K562 (cell line): ENCODE measurements around the gene SARS1. TPM values are rescaled to one million over a fixed set of nuclear protein-coding genes. Genes with fewer than 3 reads are reported as not detected.

Experiments used
- CREB1 ChIP-seq, 2 experiments: sonication (generic) in 1 of 2; formaldehyde crosslinking in 1 of 2; IDR thresholded peaks; 2 replicates each; pipeline versions ENCODE4 v1.6.1 to v1.8.0; 2012 to 2022; ENCODE audit warnings: inconsistent platforms in 1 of 2, mild to moderate bottlenecking in 1 of 2, missing genetic modification reagents in 1 of 2, moderate library complexity in 1 of 2
- FOSL1 ChIP-seq: fragments of 200-800 bp; sonication (Bioruptor generic); conservative IDR thresholded peaks from 2 replicates; pipeline ENCODE4 v1.6.1; 2016; ENCODE audit warnings: missing genetic modification characterization, missing compliant biosample characterization
- MTA3 ChIP-seq: fragments of 450-650 bp; formaldehyde crosslinking; IDR thresholded peaks from 2 replicates; pipeline ENCODE4 v1.6.1; 2017; ENCODE audit warnings: mild to moderate bottlenecking, borderline replicate concordance
- NFIC ChIP-seq: fragments of 450-650 bp; IDR thresholded peaks from 2 replicates; pipeline ENCODE4 v1.6.1; 2017; ENCODE audit warnings: mild to moderate bottlenecking, inconsistent platforms
- PHTF2 ChIP-seq: fragments of 250-450 bp; sonication (Bioruptor Pico); IDR thresholded peaks from 2 replicates; pipeline ENCODE4 v1.5.0; 2021; ENCODE audit warnings: mild to moderate bottlenecking
- POLR2H ChIP-seq: IDR thresholded peaks from 2 replicates; pipeline ENCODE4 v1.6.1; 2016; ENCODE audit warnings: missing genetic modification characterization, low read depth, mild to moderate bottlenecking, control low read depth, missing compliant biosample characterization, moderate library complexity
- SIN3A ChIP-seq, 2 experiments: fragments of 150-350 bp in 1 of 2; IDR thresholded peaks; 2 replicates each; pipeline ENCODE4 v1.6.1; 2011 to 2016; ENCODE audit warnings: borderline replicate concordance in 2 of 2, low read depth in 2 of 2, low read length in 2 of 2, mild to moderate bottlenecking in 2 of 2, moderate library complexity in 2 of 2; ENCODE audit not compliant: control insufficient read depth in 1 of 2
- TBL1XR1 ChIP-seq, 2 experiments: IDR thresholded peaks; 2 replicates each; pipeline ENCODE4 v1.6.1; 2012; ENCODE audit warnings: improper control_type of control experiment in 2 of 2, low read length in 2 of 2, mild to moderate bottlenecking in 1 of 2
- YBX1 ChIP-seq: fragments of 450-650 bp; IDR thresholded peaks from 2 replicates; pipeline ENCODE4 v1.7.1; 2016; ENCODE audit warnings: mild to moderate bottlenecking
- ZNF175 ChIP-seq: fragments of 200-800 bp; sonication (Bioruptor generic); IDR thresholded peaks from 2 replicates; pipeline ENCODE4 v1.6.1; 2016; ENCODE audit warnings: low read depth, mild to moderate bottlenecking, missing genetic modification characterization, missing compliant biosample characterization
- ZNF445 ChIP-seq: fragments of 250-450 bp; sonication (Bioruptor Pico); IDR thresholded peaks from 2 replicates; pipeline ENCODE4 v1.4.0; 2020; ENCODE audit warnings: low read depth, mild to moderate bottlenecking, moderate library complexity
- ZNF583 ChIP-seq: fragments of 250-450 bp; sonication (Bioruptor Pico); IDR thresholded peaks from 2 replicates; pipeline ENCODE4 v1.4.0; 2020
- ZNF584 ChIP-seq: fragments of 200-800 bp; sonication (Bioruptor generic); IDR thresholded peaks from 2 replicates; pipeline ENCODE4 v1.6.1; 2016; ENCODE audit warnings: low read depth, mild to moderate bottlenecking, missing genetic modification characterization, missing compliant biosample characterization
- polyA plus RNA-seq, 8 experiments: library from polyadenylated mRNA; depleted of rRNA in 4 of 8; stranded (reverse) in 5 of 8; unstranded in 3 of 8; fragments of >200 nt; fragmentation: Nextera tagmentation in 2 of 8; fragmentation: Illumina TruSeq in 1 of 8; extraction: Ambion mirVana in 2 of 8; extraction: Trizol in 1 of 8; gene quantifications; 2 replicates each; pipeline versions ENCODE4 v1.2.1 to v1.2.3, GENCODE V29; 2011 to 2014; ENCODE audit warnings: inconsistent platforms in 1 of 8, missing spikeins in 1 of 8
- total RNA-seq, 7 experiments: library from RNA; depleted of rRNA in 6 of 7; stranded (reverse); fragments of >200 nt in 6 of 7; fragmentation: Illumina TruSeq in 2 of 7; extraction: Trizol in 2 of 7; gene quantifications; 2 replicates each; pipeline versions ENCODE4 v1.2.1 to v1.2.3, GENCODE V29; 2011 to 2021; ENCODE audit warnings: low replicate concordance in 1 of 7
- TF ChIP-seq, protein P1 (sequence below): fragments of 250-450 bp; sonication (Bioruptor Pico); IDR thresholded peaks from 2 replicates; pipeline ENCODE4 v1.5.0; 2021; ENCODE audit warnings: mild to moderate bottlenecking, borderline replicate concordance
- TF ChIP-seq, protein P2 (sequence below): fragments of 250-450 bp; sonication (Bioruptor Pico); IDR thresholded peaks from 2 replicates; pipeline ENCODE4 v1.5.0; 2021
- TF ChIP-seq, protein P3 (sequence below), 2 experiments: fragments of 250-450 bp in 1 of 2; fragments of 450-650 bp in 1 of 2; sonication (Bioruptor Pico) in 1 of 2; IDR thresholded peaks; 2 replicates each; pipeline versions ENCODE4 v1.6.1 to v1.8.0; 2016 to 2021; ENCODE audit warnings: mild to moderate bottlenecking in 2 of 2, moderate library complexity in 2 of 2, missing compliant biosample characterization in 1 of 2, missing genetic modification characterization in 1 of 2
- TF ChIP-seq, protein P4 (sequence below): IDR thresholded peaks from 2 replicates; pipeline ENCODE4 v1.6.1; 2011; ENCODE audit not compliant: insufficient read length; ENCODE audit errors: extremely low read depth
- TF ChIP-seq, protein P5 (sequence below), 3 experiments: IDR thresholded peaks in 2 of 3; conservative IDR thresholded peaks in 1 of 3; 2 replicates each; pipeline ENCODE4 v1.5.1; 2011 to 2012; ENCODE audit warnings: low read length in 3 of 3, mild to moderate bottlenecking in 3 of 3, control low read depth in 2 of 3, improper control_type of control experiment in 1 of 3, inconsistent platforms in 1 of 3, low read depth in 1 of 3, mixed read lengths in 1 of 3, moderate library complexity in 1 of 3; ENCODE audit not compliant: insufficient read depth in 2 of 3

Gene SARS1
- total and polyA plus RNA-seq, 9 of the 15 experiments (the other 6 are each of a cell fraction or from before 2014, with no cell fraction given): 221 to 623 (median 254) TPM

DNA sequence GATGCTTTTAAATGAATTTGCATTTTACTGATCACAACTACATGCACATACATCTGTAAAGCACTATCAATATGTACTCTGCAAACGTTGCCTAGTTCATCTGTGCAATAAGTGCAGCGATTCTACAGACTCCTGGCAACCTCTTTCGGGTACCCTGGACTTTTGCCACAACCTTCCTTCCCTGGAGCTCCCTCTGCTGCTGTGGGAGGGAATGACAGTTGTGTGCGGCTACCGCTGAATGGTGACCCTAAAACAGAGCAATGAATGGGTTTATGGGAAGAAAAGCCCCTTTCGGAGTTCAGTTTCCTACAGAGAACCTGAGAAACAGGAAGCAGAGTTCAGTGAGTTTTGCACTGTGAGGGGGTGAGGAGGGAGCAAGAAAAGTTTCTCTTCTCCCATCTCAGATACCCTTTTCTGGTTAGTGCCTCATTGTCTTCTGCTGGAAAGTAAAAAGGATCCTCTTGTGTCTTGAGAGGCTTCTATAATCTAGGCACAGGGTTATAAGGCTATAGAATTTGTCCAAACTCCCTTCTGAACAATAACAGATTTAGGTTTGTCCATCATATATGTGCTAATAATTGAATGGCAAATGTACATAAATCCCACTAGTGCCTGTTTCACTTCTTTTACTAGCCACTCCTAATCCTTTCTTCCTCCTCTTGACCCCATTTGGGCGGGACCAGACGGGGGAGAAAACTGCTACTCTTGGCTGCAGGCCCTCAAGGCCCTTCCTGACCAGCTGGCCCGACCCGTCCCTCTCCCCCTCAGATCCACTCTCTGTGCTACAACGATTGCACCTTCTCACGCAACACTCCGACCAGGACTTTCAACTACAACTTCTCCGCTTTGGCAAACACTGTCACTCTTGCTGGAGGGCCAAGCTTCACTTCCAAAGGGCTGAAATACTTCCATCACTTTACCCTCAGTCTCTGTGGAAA, 19.8 kb upstream of the SARS1 start (continued):
- TF ChIP-seq ZNF584 (CRISPR knock-in tag): no peak
- no peak for TF ChIP-seq ZNF175 (CRISPR knock-in tag)
- no peak for TF ChIP-seq CREB1 (IDR thresholded peaks at IDR 0.05)
- TF ChIP-seq CREB1 (CRISPR knock-in tag; IDR thresholded peaks at IDR 0.05): no peak
- TF ChIP-seq, protein P1, sequence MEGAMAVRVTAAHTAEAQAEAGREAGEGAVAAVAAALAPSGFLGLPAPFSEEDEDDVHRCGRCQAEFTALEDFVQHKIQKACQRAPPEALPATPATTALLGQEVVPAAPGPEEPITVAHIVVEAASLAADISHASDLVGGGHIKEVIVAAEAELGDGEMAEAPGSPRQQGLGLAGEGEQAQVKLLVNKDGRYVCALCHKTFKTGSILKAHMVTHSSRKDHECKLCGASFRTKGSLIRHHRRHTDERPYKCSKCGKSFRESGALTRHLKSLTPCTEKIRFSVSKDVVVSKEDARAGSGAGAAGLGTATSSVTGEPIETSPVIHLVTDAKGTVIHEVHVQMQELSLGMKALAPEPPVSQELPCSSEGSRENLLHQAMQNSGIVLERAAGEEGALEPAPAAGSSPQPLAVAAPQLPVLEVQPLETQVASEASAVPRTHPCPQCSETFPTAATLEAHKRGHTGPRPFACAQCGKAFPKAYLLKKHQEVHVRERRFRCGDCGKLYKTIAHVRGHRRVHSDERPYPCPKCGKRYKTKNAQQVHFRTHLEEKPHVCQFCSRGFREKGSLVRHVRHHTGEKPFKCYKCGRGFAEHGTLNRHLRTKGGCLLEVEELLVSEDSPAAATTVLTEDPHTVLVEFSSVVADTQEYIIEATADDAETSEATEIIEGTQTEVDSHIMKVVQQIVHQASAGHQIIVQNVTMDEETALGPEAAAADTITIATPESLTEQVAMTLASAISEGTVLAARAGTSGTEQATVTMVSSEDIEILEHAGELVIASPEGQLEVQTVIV (CRISPR knock-in tag): no peak
- no peak for TF ChIP-seq SIN3A (IDR thresholded peaks at IDR 0.05; ENCODE audit: borderline replicate concordance in 2 of 2, control insufficient read depth in 1 of 2, low read depth in 2 of 2, low read length in 2 of 2)
- TF ChIP-seq, protein P2, sequence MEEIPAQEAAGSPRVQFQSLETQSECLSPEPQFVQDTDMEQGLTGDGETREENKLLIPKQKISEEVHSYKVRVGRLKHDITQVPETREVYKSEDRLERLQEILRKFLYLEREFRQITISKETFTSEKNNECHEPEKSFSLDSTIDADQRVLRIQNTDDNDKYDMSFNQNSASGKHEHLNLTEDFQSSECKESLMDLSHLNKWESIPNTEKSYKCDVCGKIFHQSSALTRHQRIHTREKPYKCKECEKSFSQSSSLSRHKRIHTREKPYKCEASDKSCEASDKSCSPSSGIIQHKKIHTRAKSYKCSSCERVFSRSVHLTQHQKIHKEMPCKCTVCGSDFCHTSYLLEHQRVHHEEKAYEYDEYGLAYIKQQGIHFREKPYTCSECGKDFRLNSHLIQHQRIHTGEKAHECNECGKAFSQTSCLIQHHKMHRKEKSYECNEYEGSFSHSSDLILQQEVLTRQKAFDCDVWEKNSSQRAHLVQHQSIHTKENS (CRISPR knock-in tag): no peak
- TF ChIP-seq, protein P3, sequence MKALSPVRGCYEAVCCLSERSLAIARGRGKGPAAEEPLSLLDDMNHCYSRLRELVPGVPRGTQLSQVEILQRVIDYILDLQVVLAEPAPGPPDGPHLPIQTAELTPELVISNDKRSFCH (CRISPR knock-in tag; IDR thresholded peaks at IDR 0.05): no peak
- TF ChIP-seq, protein P3 (tag; IDR thresholded peaks at IDR 0.05): peak; percentile 14; the same call in 1 of the 2 replicates
- TF ChIP-seq ZNF583: no peak
- no peak for TF ChIP-seq ZNF445
- TF ChIP-seq FOSL1: no peak
- no peak for TF ChIP-seq PHTF2
- peak; percentile 56; the same call in 1 of the 2 replicates for TF ChIP-seq MTA3
- no peak for TF ChIP-seq YBX1
- TF ChIP-seq, protein P4, sequence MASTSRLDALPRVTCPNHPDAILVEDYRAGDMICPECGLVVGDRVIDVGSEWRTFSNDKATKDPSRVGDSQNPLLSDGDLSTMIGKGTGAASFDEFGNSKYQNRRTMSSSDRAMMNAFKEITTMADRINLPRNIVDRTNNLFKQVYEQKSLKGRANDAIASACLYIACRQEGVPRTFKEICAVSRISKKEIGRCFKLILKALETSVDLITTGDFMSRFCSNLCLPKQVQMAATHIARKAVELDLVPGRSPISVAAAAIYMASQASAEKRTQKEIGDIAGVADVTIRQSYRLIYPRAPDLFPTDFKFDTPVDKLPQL: no peak
- TF ChIP-seq TBL1XR1 (IDR thresholded peaks at IDR 0.05; ENCODE audit: low read length in 2 of 2): no peak
- TF ChIP-seq, protein P5, sequence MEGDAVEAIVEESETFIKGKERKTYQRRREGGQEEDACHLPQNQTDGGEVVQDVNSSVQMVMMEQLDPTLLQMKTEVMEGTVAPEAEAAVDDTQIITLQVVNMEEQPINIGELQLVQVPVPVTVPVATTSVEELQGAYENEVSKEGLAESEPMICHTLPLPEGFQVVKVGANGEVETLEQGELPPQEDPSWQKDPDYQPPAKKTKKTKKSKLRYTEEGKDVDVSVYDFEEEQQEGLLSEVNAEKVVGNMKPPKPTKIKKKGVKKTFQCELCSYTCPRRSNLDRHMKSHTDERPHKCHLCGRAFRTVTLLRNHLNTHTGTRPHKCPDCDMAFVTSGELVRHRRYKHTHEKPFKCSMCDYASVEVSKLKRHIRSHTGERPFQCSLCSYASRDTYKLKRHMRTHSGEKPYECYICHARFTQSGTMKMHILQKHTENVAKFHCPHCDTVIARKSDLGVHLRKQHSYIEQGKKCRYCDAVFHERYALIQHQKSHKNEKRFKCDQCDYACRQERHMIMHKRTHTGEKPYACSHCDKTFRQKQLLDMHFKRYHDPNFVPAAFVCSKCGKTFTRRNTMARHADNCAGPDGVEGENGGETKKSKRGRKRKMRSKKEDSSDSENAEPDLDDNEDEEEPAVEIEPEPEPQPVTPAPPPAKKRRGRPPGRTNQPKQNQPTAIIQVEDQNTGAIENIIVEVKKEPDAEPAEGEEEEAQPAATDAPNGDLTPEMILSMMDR (IDR thresholded peaks at IDR 0.05 in 2 of 3, conservative IDR thresholded peaks at IDR 0.05 in 1 of 3; ENCODE audit: insufficient read depth in 2 of 3, low read depth in 1 of 3, low read length in 3 of 3): peak; percentile 93 to 98 (median 94)
- TF ChIP-seq NFIC: peak; percentile 66
- no peak for TF ChIP-seq POLR2H (tag)
